Measurements from ENCODE around the gene NOL4L. TPM values are rescaled to one million over a fixed set of nuclear protein-coding genes. Genes with fewer than 3 reads are reported as not detected.

Gene NOL4L
- total RNA-seq, 2 donors from 2014 or later, result 39.6 to 50.7 TPM

DNA sequence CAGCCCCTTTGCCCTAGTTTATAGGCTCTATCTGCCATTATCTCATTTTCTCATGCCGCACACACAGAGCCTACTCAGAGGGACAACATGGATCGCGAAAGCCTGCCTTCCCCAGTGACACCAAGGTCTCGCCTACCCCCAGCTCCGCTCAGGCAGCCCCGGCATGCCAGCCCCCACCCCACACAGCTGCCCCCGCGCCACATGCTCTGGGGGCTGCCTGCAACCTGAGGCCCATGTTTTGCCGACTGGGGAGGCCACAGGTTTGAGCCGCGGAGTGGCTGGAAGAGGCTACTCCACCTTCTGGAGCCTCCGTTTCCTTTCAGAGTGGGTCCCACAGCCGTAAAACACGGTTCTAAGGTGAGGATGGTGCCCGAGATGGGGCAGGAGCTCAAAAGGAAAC is 124.9 kb downstream of the NOL4L start:
- Histone ChIP-seq H3K9ac (ENCODE audit: extremely low read depth, low read length, poor library complexity, severe bottlenecking) (no peak overlapping the region), H3K9me3 (ENCODE audit: control insufficient read depth, low read length) (no peaks in the 10 kb centered on the region), H3K27me3 (ENCODE audit: control insufficient read depth, insufficient read depth, low read length, poor library complexity, severe bottlenecking) (no peaks in the 10 kb centered on the region), H3K4me1 (ENCODE audit: control insufficient read depth, insufficient read depth, low read length) (peaks cover 12% of the 10 kb centered on the region), H3K27ac (ENCODE audit: low read depth, low read length) (no peak overlapping the region), H3K4me3 (ENCODE audit: low read length) (no peak overlapping the region), H3K36me3 (ENCODE audit: control insufficient read depth, insufficient read depth, low read length) (peaks cover 31% of the 10 kb centered on the region)
- Mint-ChIP-seq H3K4me1 (peaks cover 23% of the 10 kb centered on the region), H3K36me3 (ENCODE audit: low read depth) (peaks cover 26% of the 10 kb centered on the region), H3K27ac (no peak overlapping the region), H3K4me3 (no peak overlapping the region), H3K27me3 (ENCODE audit: insufficient read depth) (no peaks in the 10 kb centered on the region), H3K9me3 (no peaks in the 10 kb centered on the region)
- 90 to 93% methylated on average over 6 to 15 of the region's 15 CpGs for WGBS, 2 experiments (ENCODE audit: insufficient coverage in 1 of 2, insufficient read length in 1 of 2)
- TF ChIP-seq CTCF (conservative IDR thresholded peaks at IDR 0.05), result no peak
- DNase-seq, result no peak

DNA sequence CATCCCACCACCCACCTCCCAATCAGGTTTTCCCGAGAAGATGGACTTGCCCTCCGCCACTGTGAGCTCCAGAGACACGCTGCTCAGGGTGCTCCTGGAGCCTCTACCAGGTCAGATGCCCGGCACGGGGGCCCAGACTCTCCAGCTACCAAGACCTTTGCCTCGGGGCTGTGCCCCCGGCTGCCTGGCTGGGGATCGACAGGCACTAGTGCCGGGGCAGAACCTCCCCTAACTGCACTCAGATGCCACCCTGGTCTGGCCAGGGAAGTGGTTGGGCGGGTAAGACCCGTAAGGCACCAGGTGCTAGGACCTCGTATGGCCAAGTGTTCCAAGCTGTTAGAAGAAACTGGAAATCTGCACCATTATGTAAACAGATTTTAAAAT is 126.3 kb downstream of the NOL4L start:
- TF ChIP-seq CTCF (conservative IDR thresholded peaks at IDR 0.05), result no peak
- Mint-ChIP-seq H3K27ac (peak overlapping the region; percentile 84), H3K27me3 (ENCODE audit: insufficient read depth) (no peaks in the 10 kb centered on the region), H3K9me3 (no peaks in the 10 kb centered on the region), H3K4me1 (peaks cover 16% of the 10 kb centered on the region), H3K4me3 (no peak overlapping the region), H3K36me3 (ENCODE audit: low read depth) (peaks cover 34% of the 10 kb centered on the region)
- H3K27ac ChIP-seq (ENCODE audit: low read depth, low read length), result no peak overlapping the region
- H3K9ac ChIP-seq (ENCODE audit: extremely low read depth, low read length, poor library complexity, severe bottlenecking), result no peak overlapping the region
- 90 to 94% methylated on average over 5 to 12 of the region's 12 CpGs for WGBS, 2 experiments (ENCODE audit: insufficient coverage in 1 of 2, insufficient read length in 1 of 2)
- H3K4me1 ChIP-seq (ENCODE audit: control insufficient read depth, insufficient read depth, low read length), result peaks cover 12% of the 10 kb centered on the region
- peaks cover 44% of the 10 kb centered on the region for H3K36me3 ChIP-seq (ENCODE audit: control insufficient read depth, insufficient read depth, low read length)
- no peak for DNase-seq
- no peak overlapping the region for H3K4me3 ChIP-seq (ENCODE audit: low read length)
- no peaks in the 10 kb centered on the region for H3K27me3 ChIP-seq (ENCODE audit: control insufficient read depth, insufficient read depth, low read length, poor library complexity, severe bottlenecking)
- H3K9me3 ChIP-seq (ENCODE audit: control insufficient read depth, low read length), result no peaks in the 10 kb centered on the region

GRCh38 chr20:32458061-32458836 is 126.9 kb downstream of the NOL4L start:
- peak overlapping the region; percentile 48 for H3K4me3 Mint-ChIP-seq
- peaks cover 15% of the 10 kb centered on the region for H3K4me1 Mint-ChIP-seq
- DNase-seq, result no peak
- Histone ChIP-seq H3K4me3 (ENCODE audit: low read length) (no peak overlapping the region), H3K36me3 (ENCODE audit: control insufficient read depth, insufficient read depth, low read length) (peaks cover 49% of the 10 kb centered on the region), H3K4me1 (ENCODE audit: control insufficient read depth, insufficient read depth, low read length) (peaks cover 12% of the 10 kb centered on the region), H3K9ac (ENCODE audit: extremely low read depth, low read length, poor library complexity, severe bottlenecking) (no peak overlapping the region), H3K27me3 (ENCODE audit: control insufficient read depth, insufficient read depth, low read length, poor library complexity, severe bottlenecking) (no peaks in the 10 kb centered on the region), H3K9me3 (ENCODE audit: control insufficient read depth, low read length) (no peaks in the 10 kb centered on the region), H3K27ac (ENCODE audit: low read depth, low read length) (peak overlapping the region; percentile 64)
- H3K9me3 Mint-ChIP-seq, result no peaks in the 10 kb centered on the region
- no peak for TF ChIP-seq CTCF (conservative IDR thresholded peaks at IDR 0.05)
- peak overlapping the region; percentile 84 for H3K27ac Mint-ChIP-seq
- H3K36me3 Mint-ChIP-seq (ENCODE audit: low read depth), result peaks cover 38% of the 10 kb centered on the region
- 88 to 96% methylated on average over 4 to 10 of the region's 10 CpGs for WGBS, 2 experiments (ENCODE audit: insufficient coverage in 1 of 2, insufficient read length in 1 of 2)
- H3K27me3 Mint-ChIP-seq (ENCODE audit: insufficient read depth), result no peaks in the 10 kb centered on the region

All from endodermal cell (in vitro differentiated cells).